HG02798 (cell line): ENCODE data around the gene IMMT.
"Not testable (repeated sequence)": the region's sequence is repeated elsewhere in the genome, so short reads cannot be mapped to it uniquely, and the experiment has no call there.

Experiments used
- ATAC-seq: cut with Tn5 transposase; IDR thresholded peaks from one replicate; pipeline ENCODE4 v1.9.1; 2021; ENCODE audit warnings: mild to moderate bottlenecking; ENCODE audit not compliant: unreplicated experiment, poor library complexity

The IMMT gene

DNA sequence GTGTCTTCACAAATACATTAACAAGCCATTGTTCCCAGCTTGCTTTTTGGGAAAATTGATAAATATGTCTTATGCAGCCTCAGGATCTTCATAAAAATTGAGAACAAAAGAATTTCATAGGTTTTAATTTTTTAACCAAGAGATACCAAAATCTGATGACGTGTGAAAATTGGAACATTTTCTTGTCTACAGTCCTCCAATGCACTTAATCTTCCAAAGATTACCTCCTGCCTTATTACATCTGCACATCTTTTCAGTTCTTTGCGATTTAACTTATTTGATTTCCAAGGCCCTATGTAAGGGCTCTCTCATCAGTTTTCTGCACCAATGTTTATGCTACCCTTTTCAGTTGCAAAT, 7.1 kb upstream of the IMMT start:
- ATAC-seq: no peak

DNA sequence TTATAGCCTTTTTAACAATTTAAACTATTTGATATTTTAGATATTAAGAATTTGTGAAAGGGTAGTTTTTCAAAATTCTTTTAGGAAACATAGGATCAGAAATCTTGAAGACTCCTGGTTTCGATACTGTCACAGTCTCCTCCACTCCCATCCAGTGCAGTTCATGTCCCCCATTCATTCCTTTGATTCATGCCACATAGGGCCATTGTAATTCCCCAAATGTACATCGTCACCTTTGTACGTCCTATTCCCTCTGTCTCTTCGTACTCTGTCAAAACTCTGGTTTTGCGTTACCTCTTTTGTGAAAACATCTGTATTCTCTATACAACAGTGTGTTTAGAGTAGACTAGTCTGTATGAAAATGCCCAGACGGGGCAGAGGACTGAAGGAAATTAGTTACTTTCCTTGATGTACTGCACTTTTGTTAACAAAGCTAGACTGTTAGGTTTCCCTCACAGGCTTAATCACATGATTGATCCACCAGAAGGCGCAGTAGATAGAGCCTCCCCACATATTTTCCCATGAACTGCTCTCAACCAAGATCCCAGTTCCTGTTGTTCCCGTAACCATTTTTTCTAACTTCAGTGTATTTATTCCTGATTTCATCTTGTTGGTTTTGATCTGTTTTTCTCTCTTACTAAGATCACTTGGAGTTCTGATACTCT, 6.5 kb upstream of the IMMT start:
- ATAC-seq: no peak

DNA sequence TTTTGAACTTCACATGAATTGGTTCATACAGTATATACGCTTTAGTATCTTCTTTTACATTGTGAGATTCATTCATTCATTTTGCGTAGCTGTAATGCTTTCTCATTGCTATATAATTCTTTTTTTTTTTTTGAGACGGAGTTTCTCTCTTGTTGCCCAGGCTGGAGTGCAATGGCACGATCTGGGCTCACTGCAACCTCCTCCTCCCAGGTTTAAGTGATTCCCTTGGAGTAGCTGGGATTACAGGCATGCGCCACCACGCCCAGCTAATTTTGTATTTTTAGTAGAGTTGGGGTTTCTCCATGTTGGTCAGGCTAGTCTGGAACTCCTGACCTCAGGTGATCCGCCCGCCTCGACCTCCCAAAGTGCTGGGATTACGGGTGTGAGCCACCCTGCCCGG, 5.3 kb upstream of the IMMT start:
- ATAC-seq: not testable (repeated sequence)

DNA sequence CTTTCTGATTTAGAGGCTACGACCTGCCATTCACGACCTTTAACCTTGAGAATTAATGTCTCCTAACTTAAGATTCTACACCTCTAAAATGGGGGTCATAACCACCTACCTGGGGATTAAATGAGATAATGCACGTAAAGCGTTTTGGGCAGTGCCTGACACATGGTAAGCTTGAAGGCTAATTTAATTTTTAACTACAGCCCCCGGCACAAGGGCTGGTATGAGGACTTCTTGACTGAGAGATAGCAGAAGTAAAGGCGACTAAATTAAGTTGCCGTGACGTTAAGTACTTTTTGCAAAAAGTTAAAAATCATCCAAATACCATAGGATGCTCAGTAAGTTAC, 4.5 kb upstream of the IMMT start:
- ATAC-seq: no peak

DNA sequence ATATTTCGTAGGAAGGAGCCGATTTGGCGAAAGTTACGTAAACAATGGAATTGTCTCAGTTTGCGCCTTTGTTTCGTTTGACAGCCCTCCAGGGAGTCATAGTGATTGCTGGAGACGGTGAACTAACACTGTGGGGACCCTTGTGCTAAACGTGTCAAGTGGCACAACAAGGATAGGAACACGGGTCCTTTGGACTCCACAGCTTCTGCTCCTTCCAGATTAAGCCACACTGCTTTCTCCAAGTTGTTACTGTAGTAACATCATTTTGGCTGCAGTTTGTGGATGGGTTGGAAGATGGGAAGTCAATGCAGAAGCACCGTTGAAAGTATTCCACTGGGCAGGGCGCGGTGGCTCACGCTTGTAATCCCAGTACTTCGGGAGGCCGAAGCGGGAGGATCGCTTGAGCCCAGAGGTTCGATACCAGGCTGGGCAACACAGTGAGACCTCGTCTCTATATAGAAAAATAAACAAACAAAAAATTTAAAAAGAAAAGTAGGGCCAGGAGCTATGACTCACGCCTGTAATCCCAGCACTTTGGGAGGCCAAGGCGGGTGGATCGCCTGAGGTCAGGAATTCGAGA, 636 bp upstream of the IMMT start:
- no peak for ATAC-seq

DNA sequence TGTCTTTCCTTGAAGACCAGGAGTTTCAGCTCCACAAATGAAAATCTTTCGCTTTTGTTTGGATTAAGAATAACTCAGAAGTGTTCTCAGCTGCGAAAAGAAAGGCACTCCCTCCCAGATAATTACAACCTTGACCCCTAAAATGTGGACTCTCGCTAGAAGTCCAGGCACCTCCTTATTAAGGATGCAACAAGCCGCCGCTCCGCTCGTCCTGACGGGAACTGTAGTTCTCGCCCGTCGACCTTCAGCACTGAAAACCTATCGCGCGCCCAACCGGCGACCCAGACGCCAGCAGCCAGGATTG, 559 bp downstream of the IMMT start:
- ATAC-seq: no peak

DNA sequence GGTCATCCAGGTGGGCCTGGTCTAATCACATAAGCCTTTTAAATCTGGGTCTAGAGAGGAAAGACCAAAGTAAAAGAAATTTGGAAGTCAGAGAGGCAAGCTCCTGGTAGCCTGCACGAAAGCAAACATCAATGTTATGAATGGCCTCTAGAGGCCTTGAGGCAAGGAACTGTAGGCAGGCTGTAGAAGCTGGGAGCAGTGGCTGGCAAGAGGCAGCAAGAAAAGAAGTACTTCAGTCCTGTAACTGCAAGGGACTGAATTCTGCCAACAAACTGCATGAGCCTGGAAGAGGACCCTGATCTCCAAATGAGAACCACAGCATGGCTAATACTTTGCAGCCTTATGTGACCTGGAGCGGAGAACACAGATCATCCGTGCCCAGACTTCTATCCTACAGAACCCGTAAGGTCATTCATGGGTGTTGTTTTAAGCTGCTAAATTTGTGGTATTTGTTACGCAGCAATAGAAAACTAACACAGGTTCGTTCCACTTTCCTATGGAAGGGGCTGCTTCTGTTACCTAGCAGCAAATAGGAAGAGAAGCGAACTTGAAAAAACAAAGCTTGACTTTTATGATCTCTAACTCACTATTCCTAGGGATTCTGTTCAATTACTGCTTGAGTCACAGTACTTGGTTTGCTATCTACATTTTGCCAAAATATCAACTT, 1.2 kb downstream of the IMMT start:
- no peak for ATAC-seq

DNA sequence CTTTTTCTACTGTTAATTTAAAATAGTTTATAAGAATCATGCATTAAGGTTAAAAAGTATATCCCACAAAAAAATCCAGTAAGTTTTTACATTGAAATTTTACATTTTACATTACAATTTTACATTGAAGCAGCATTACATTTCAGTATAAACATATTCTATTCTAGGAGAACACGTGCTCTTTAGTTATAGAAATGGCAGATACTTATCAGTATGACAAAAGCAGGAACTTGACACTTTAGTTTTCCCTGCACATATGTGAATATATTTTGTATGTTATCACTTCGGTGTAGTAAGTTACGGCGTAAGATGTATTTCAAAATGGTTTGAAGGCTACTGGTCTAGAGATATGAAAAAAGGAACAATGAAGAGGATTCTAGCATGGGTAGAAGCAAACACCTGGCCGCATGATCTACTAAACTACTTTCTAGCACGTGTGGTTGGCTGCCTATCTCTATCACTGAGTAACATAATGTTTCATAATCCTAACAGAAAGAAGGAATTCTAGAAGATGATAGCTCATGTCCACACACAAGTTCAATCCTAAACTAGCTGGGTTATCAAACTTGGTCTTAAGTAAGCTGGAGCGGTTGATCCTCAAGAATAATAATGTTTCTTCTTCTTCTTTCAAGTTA, 5.4 kb downstream of the IMMT start:
- ATAC-seq: no peak

DNA sequence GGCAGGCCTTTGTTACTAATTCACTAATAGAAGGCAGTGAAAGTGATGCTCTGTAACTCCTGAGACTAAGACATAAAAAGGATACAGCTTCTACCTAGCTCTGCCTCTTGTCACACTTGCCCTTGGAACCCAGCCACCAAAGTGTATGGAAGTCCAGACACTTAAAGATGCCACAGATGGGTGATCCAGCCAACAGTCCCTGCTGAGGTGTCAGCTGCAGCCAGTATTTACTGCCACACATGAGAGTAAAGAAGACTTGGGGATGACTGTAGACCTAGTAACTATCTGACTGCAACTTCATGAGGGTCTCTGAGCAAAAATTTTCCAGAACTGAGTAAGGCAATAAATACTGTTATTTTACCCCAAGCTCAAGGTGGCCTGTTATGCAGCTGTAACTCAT, 8.8 kb downstream of the IMMT start:
- ATAC-seq: no peak

DNA sequence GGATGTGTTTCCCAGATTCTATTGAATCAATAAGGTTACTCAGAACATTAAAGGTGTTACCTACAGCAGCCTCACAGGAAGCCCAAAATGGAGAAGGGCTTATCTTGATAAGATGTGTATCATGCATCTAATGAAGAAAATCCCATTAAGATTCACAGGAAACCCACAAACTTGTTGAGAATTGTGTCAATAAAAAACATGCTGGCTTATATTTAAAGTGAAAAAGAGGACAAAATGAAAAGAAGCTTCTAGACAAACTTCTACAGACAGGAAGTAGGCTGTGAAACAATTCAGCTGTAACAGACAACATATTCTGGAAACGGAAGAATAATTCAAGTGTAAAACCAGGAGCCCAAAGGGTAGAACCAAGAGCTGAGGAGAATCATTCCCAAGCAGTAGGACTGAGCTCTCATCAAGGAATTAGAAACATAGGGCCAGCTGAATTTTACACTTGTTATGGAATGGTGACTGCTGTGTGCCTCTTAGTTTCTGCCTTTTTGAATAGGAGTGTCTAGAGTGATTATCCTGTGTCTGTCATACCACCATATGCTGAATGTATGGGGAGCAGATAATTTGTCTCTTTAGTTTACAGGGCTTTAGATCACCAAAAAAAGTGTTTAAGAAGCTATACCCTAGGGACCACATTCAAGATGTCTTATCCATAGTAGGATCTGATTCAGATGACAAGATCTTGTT, 9.6 kb downstream of the IMMT start:
- no peak for ATAC-seq

DNA sequence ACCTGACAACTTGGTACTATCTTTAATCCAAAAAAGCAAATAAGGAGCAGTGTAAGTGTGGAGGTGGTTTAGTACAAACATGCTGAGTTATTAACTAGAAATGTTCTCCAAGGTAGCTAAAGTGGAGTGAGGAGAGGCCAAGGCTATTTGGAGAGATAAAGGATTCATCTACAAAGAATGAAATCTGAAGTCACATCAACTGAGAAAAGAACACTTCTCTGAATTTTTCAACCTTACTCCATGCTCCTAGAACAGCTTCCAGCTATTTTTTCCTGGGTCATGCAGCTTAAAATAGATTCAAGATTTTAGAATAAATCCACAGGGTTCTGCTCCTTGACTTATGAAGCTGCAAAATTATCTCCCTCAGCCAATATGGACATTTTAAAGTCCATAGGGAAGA, 18.7 kb downstream of the IMMT start:
- no peak for ATAC-seq

DNA sequence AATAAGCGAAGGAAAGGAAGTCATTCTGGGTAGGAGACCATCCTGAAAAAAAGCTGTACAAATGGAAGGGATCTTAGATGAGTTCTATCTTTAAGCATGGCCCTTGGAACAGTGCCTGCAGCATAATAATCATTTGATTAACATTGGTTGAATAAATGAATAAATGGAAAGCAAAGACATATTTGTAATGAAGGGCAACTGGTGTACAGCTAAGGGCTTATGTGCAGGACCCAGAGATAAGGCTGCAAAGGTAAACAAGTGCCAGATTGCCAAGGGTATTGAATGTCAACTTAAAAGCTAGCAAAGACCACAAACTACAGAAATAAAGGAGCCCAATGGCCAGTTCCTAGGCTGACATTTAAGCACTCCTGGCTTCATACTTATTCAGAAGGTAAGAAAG, 19.4 kb downstream of the IMMT start:
- ATAC-seq: no peak

DNA sequence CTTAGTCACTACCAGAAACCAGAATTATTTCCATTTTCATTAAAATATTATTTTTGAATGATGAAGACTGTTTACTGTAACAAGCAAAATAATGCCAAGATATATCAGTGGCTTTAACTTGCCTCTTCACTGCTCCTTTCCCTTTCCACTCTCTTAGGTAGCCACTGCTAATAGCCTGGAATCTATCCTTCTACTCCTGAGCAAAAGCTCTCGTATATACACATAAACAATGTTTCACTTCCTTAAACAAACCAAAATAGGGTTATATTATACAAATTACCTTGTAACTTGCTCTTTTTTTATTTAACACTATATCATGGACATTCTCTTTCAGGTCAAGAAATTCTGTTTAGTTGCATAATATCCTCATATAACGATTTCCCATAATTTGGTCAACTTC, 20.8 kb downstream of the IMMT start:
- no peak for ATAC-seq

DNA sequence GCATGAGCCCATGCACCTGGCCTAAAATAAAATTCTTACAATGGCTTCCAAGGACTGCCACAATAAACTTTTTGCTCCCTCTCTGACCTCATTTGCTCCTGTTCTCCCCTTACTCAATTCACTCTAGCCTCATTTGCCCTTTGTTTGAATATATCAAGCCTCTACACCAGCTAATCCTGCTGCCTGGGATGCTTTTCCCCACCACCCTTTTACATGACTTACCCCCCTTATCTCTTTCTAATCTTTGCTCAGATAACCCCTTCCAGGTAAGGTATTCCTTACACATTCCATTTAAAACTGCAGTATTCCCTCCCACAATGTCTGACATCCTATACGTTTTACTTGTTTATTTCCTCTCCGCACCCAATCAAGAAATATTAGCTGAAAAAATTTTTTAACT, 22.7 kb downstream of the IMMT start:
- no peak for ATAC-seq

DNA sequence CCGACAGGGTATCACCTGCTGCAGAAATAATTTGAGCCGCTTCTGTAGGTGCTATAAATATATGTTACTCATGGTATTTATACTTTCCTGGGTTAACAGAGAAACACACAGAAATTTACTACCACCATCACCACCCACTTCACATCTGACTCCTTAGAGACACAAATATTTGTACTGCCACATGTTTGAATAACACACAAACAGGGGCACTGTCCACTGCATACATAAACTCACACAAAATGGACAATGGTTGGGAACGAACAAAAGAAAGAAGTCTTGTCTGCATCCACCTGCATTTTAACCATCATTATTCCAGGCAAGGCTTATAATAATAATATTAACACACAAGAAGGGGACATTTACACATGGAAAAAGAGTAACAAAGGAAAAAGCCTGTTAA, 24.0 kb downstream of the IMMT start:
- no peak for ATAC-seq

DNA sequence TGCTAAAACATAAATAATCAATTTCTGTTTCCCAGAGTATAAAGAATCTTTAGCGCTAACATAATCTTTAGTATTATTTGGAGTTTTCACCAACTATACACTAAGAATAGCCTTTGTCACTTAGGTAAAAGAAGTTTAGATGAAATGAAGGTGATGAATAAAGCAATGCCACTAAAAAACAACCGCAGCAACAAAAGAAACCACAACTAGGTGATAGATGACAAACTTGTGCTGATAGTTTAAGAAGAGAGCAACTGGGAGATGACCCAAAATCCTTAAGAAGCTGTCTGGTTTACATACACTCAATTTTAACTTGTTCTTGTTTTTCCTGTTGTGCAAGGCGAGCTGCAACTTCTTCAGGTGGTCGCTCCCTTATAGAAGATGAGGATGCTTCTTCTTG, 24.8 kb downstream of the IMMT start:
- no peak for ATAC-seq

DNA sequence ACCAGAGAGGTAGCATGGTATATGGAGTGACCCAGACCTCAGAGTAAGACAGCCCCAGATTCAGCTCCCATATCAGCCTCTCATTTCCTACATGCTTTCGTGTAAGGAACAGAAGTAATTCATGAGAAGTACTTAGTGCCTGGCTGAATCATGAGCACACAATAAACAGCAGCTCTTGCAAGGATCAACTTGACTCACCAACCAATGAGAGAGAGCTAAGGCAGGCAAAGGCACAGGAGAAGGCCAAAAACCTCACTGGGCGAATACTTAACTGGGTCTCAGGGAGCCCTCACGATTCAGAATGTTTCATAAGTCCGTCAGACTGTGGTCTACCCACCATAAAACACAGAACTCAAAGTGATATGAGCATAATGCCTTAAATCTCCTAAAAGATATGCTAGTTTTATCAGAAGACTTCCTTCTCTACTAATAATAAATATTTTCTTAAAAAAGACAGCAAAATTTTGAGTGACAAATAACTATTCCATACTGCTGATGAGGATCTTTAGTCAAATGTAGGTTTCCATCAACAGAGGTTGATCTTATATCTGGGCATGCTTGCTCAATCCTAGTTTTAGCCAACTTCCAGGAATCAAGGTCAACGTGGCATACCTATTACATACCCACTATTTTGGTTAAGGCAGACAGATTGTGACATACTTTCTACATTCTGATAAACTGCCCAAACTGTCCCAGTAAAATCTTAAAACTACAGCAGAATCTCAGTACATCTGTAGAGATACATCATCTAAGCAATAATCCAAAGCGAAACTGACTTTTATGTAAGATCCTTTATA, 34.9 kb downstream of the IMMT start:
- no peak for ATAC-seq

DNA sequence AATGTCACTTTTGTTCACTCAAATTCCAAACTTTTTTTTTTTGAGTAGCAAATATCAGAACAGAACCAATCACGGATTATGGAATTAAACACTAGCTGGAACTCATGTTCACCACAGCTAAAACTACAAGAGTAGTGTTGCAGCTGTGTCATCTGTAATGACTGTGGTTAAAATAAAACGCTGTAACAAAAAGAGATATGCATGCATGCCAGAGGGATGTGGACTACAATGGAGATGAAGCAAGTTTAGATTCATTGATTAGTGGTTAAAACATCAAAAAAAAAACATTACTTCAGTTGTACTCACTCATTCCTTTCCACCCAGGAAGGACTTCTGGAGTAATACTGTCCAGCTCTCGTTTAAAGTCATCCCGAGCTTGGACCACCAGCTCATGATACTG, 37.0 kb downstream of the IMMT start:
- ATAC-seq: no peak

DNA sequence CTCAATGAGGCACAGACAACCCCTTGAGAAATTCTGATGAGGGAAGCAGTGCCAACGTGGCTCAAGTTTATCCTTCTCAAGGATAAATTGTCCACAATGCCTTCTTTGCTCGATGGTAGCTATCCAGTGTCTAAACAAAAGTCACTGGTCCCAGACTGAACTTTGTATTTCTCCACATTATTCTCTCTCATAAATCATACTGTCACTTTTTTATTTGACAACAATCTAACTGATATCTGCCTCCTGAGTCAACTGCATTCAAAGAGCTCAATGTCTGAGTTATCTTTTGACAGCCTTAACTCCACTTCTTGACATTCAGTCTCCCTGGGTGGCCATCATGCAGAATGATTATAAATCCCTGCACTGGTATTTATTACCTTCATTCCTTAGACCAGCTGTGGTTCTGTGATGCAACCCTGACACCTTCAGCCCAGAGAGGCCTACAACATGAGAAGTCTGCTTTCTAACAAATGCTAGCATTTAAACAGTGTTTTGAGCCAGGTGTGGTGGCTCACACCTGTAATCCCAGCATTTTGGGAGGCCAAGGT, 38.2 kb downstream of the IMMT start:
- ATAC-seq: no peak

DNA sequence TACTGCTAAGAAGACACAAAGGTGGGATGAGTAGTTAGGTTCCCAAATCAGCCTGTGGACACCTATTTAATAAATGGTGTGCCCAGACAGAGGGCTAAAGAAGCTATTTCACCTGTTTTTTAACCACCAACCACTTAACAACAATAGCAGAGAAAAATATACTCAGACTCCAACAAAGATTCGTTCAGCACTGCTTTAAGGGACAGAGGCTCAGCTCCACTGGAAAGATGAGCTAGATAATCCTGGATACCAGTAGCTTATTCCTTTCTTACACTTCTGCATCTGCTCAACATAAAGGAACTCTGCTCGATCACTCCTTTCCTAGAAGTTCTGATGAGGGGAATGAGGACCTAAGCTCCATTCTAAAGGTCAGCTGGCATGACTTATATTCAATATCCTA, 44.8 kb downstream of the IMMT start:
- ATAC-seq: no peak
